ENCODE data around the gene MRPS6. TPM values are rescaled to one million over a fixed set of nuclear protein-coding genes. Genes with fewer than 3 reads are reported as not detected.

Gene MRPS6
- total and polyA plus RNA-seq, 8 donors = 50.5 to 92.6 (median 78.9) TPM

GRCh38 chr21:34113842-34114241 lies 40.5 kb downstream of the MRPS6 start:
- Histone ChIP-seq H3K9me3 (no peaks in the 10 kb centered on the region), H3K36me3 (no peaks in the 10 kb centered on the region), H3K27ac (no peak overlapping the region), H3K4me3 (no peak overlapping the region), H3K4me1 (peaks cover 0 to 6% of the 10 kb centered on the region in 2 donors), H3K27me3 (no peaks in the 10 kb centered on the region)
- ATAC-seq (no peak), DNase-seq (no peak)
- intact Hi-C loops (cut with DNase I) = no loop called here
- TF ChIP-seq CTCF (IDR thresholded peaks at IDR 0.05) = no peak

GRCh38 chr21:34115160-34115559 lies 41.8 kb downstream of the MRPS6 start:
- Histone ChIP-seq H3K9me3 (no peaks in the 10 kb centered on the region), H3K27me3 (no peaks in the 10 kb centered on the region), H3K36me3 (no peaks in the 10 kb centered on the region), H3K4me1 (peaks cover 0 to 6% of the 10 kb centered on the region in 2 donors), H3K4me3 (no peak overlapping the region), H3K27ac (no peak overlapping the region)
- intact Hi-C loops (cut with DNase I) = no loop called here
- ATAC-seq = no peak
- no peak for DNase-seq
- TF ChIP-seq CTCF (IDR thresholded peaks at IDR 0.05) = no peak

- no peak for DNase-seq
- Histone ChIP-seq H3K27me3 (no peaks in the 10 kb centered on the region), H3K4me1 (peaks cover 0 to 6% of the 10 kb centered on the region in 2 donors), H3K4me3 (no peak overlapping the region), H3K36me3 (no peaks in the 10 kb centered on the region), H3K9me3 (no peaks in the 10 kb centered on the region), H3K27ac (no peak overlapping the region)
- TF ChIP-seq CTCF (IDR thresholded peaks at IDR 0.05) = no peak
- intact Hi-C loops (cut with DNase I) = no loop called here
- no peak for ATAC-seq
Measured at GRCh38 chr21:34116569-34116968, 43.2 kb downstream of the MRPS6 start.

GRCh38 chr21:34120867-34121266 lies 47.5 kb downstream of the MRPS6 start:
- Histone ChIP-seq H3K27me3 (no peaks in the 10 kb centered on the region), H3K4me3 (no peak overlapping the region), H3K9me3 (no peaks in the 10 kb centered on the region), H3K27ac (no peak overlapping the region), H3K36me3 (peaks cover 0 to 11% of the 10 kb centered on the region in 2 donors), H3K4me1 (no peaks in the 10 kb centered on the region)
- no peak for DNase-seq
- ATAC-seq = no peak
- intact Hi-C loops (cut with DNase I) = no loop called here
- no peak for TF ChIP-seq CTCF (IDR thresholded peaks at IDR 0.05)

GRCh38 chr21:34122047-34122446 lies 48.7 kb downstream of the MRPS6 start:
- Histone ChIP-seq H3K4me1 (no peaks in the 10 kb centered on the region), H3K9me3 (no peaks in the 10 kb centered on the region), H3K36me3 (peaks cover 0 to 23% of the 10 kb centered on the region in 2 donors), H3K27me3 (no peaks in the 10 kb centered on the region), H3K4me3 (no peak overlapping the region), H3K27ac (no peak overlapping the region)
- DNase-seq (no peak), ATAC-seq (no peak)
- intact Hi-C loops (cut with DNase I) = no loop called here
- no peak for TF ChIP-seq CTCF (IDR thresholded peaks at IDR 0.05)
